OCI-LY1 (cell line): ENCODE results near the gene KCNK7.

Experiments used
- H2AFZ ChIP-seq: fragments of 200-600 bp; sonication (generic), shearing (Covaris generic); 2 replicates; pipeline ENCODE4 v1.6.0; 2014; ENCODE audit warnings: antibody characterized with exemption, mild to moderate bottlenecking, low read length
- H3F3A ChIP-seq: fragments of 200-600 bp; sonication (generic), shearing (Covaris generic); 2 replicates; pipeline ENCODE4 v1.6.0; 2014; ENCODE audit warnings: mild to moderate bottlenecking, antibody characterized with exemption, low read length, moderate library complexity; ENCODE audit not compliant: insufficient read depth
- H3K27ac ChIP-seq: fragments of 200-600 bp; sonication (generic); 2 replicates; pipeline ENCODE4 v1.5.1; 2014; ENCODE audit warnings: low read length, mixed run types, mild to moderate bottlenecking, low read depth; ENCODE audit not compliant: poor library complexity, severe bottlenecking
- H3K27me3 ChIP-seq: fragments of 200-600 bp; sonication (generic); 2 replicates; pipeline ENCODE4 v1.6.0; 2014; ENCODE audit warnings: antibody characterized with exemption, mild to moderate bottlenecking, low read length, moderate library complexity; ENCODE audit not compliant: insufficient read depth
- H3K36me3 ChIP-seq: fragments of 200-600 bp; sonication (generic); 2 replicates; pipeline ENCODE4 v1.6.1; 2014; ENCODE audit warnings: mild to moderate bottlenecking, antibody characterized with exemption, low read length, moderate library complexity, mixed read lengths; ENCODE audit not compliant: insufficient read depth
- H3K4me1 ChIP-seq: fragments of 200-600 bp; sonication (generic); 2 replicates; pipeline ENCODE4 v1.5.1; 2014; ENCODE audit warnings: mild to moderate bottlenecking, low read length, moderate library complexity; ENCODE audit not compliant: insufficient read depth, severe bottlenecking
- H3K4me2 ChIP-seq: fragments of 200-600 bp; sonication (generic), shearing (Covaris generic); 2 replicates; pipeline ENCODE4 v1.6.1; 2014; ENCODE audit warnings: low read length
- H3K4me3 ChIP-seq: fragments of 200-600 bp; sonication (generic); 2 replicates; pipeline ENCODE4 v1.5.1; 2014; ENCODE audit warnings: low read length, low read depth, mild to moderate bottlenecking, mixed read lengths; ENCODE audit not compliant: poor library complexity, severe bottlenecking
- H3K79me2 ChIP-seq: fragments of 200-600 bp; shearing (Covaris generic); 2 replicates; pipeline ENCODE4 v1.6.1; 2016; ENCODE audit warnings: mixed run types, low read length, mixed read lengths; ENCODE audit not compliant: insufficient read depth
- H3K9ac ChIP-seq: fragments of 200-600 bp; sonication (generic), shearing (Covaris generic); 2 replicates; pipeline ENCODE4 v1.6.1; 2014; ENCODE audit warnings: mild to moderate bottlenecking, low read length, mixed read lengths
- H3K9me2 ChIP-seq: fragments of 200-600 bp; sonication (generic), shearing (Covaris generic); 2 replicates; pipeline ENCODE4 v1.6.1; 2014; ENCODE audit warnings: low read depth, mild to moderate bottlenecking, low read length, mixed read lengths
- H3K9me3 ChIP-seq: fragments of 200-600 bp; shearing (Covaris generic); 2 replicates; pipeline ENCODE4 v1.6.1; 2014; ENCODE audit warnings: low read length, mixed read lengths
- H4K20me1 ChIP-seq: fragments of 200-600 bp; sonication (generic), shearing (Covaris generic); 2 replicates; pipeline ENCODE4 v1.6.0; 2016; ENCODE audit warnings: mild to moderate bottlenecking, low read length; ENCODE audit not compliant: insufficient read depth
- CTCF ChIP-seq: fragments of 200-600 bp; sonication (generic), shearing (Covaris generic); IDR thresholded peaks from 2 replicates; pipeline ENCODE4 v1.5.1; 2017; ENCODE audit warnings: mild to moderate bottlenecking, antibody characterized with exemption, low read length, moderate library complexity, mixed read lengths
- EZH2 ChIP-seq: fragments of 200-600 bp; sonication (generic), shearing (Covaris generic); IDR thresholded peaks from 2 replicates; pipeline ENCODE4 v1.8.0; 2017; ENCODE audit warnings: borderline replicate concordance, mixed run types, mild to moderate bottlenecking, antibody characterized with exemption, low read length, moderate library complexity, mixed read lengths

The KCNK7 gene

GRCh38 chr11:65607614-65608426, 12.2 kb upstream of the KCNK7 start:
- H3K27ac ChIP-seq: no peak overlapping the region
- H2AFZ ChIP-seq: no peak overlapping the region
- no peak overlapping the region for H3K4me3 ChIP-seq
- no peak overlapping the region for H3K9ac ChIP-seq
- H3K9me3 ChIP-seq: no peaks in the 10 kb centered on the region
- H3K4me2 ChIP-seq: no peak overlapping the region
- H3K79me2 ChIP-seq: no peaks in the 10 kb centered on the region
- TF ChIP-seq CTCF (no peak), EZH2 (no peak)
- peaks cover 16% of the 10 kb centered on the region for H3K4me1 ChIP-seq
- H3K36me3 ChIP-seq: peaks cover 46% of the 10 kb centered on the region
- no peaks in the 10 kb centered on the region for H3K9me2 ChIP-seq
- H3K27me3 ChIP-seq: no peaks in the 10 kb centered on the region
- H3F3A ChIP-seq: no peaks in the 10 kb centered on the region
- H4K20me1 ChIP-seq: no peaks in the 10 kb centered on the region

- Histone ChIP-seq H3K9me3 (no peaks in the 10 kb centered on the region), H3K27ac (no peak overlapping the region), H3K4me1 (peaks cover 9% of the 10 kb centered on the region), H3K4me3 (no peak overlapping the region), H3K79me2 (no peaks in the 10 kb centered on the region), H3K4me2 (no peak overlapping the region), H3F3A (no peaks in the 10 kb centered on the region), H3K27me3 (no peaks in the 10 kb centered on the region), H4K20me1 (no peaks in the 10 kb centered on the region), H2AFZ (no peak overlapping the region), H3K36me3 (peaks cover 48% of the 10 kb centered on the region), H3K9ac (no peak overlapping the region), H3K9me2 (no peaks in the 10 kb centered on the region)
- TF ChIP-seq CTCF (no peak), EZH2 (no peak)
Measured at GRCh38 chr11:65606876-65607613, 11.4 kb upstream of the KCNK7 start.

- H2AFZ ChIP-seq: no peak overlapping the region
- no peak overlapping the region for H3K9ac ChIP-seq
- no peaks in the 10 kb centered on the region for H4K20me1 ChIP-seq
- no peak overlapping the region for H3K4me2 ChIP-seq
- H3K9me3 ChIP-seq: no peaks in the 10 kb centered on the region
- H3F3A ChIP-seq: no peaks in the 10 kb centered on the region
- H3K27me3 ChIP-seq: no peaks in the 10 kb centered on the region
- no peak overlapping the region for H3K27ac ChIP-seq
- no peaks in the 10 kb centered on the region for H3K79me2 ChIP-seq
- H3K9me2 ChIP-seq: no peaks in the 10 kb centered on the region
- TF ChIP-seq EZH2: no peak
- no peak for TF ChIP-seq CTCF
- H3K4me1 ChIP-seq: no peaks in the 10 kb centered on the region
- H3K36me3 ChIP-seq: peaks cover 48% of the 10 kb centered on the region
- H3K4me3 ChIP-seq: no peak overlapping the region
Measured at GRCh38 chr11:65604258-65604657, 8.7 kb upstream of the KCNK7 start.
